IPS DF 19.7 (cell line): ENCODE results near the gene CENPH.
A peak's percentile ranks its signal among the peaks of the same experiment; 100 is the strongest.
"Not testable (repeated sequence)": the region's sequence is repeated elsewhere in the genome, so short reads cannot be mapped to it uniquely, and the experiment has no call there.

Experiments used
- DNase-seq: peaks from one replicate; pipeline ENCODE4 v3.0.0-alpha.2; 2013; ENCODE audit warnings: low read depth, low spot score

Gene CENPH, protein sequence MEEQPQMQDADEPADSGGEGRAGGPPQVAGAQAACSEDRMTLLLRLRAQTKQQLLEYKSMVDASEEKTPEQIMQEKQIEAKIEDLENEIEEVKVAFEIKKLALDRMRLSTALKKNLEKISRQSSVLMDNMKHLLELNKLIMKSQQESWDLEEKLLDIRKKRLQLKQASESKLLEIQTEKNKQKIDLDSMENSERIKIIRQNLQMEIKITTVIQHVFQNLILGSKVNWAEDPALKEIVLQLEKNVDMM

DNA sequence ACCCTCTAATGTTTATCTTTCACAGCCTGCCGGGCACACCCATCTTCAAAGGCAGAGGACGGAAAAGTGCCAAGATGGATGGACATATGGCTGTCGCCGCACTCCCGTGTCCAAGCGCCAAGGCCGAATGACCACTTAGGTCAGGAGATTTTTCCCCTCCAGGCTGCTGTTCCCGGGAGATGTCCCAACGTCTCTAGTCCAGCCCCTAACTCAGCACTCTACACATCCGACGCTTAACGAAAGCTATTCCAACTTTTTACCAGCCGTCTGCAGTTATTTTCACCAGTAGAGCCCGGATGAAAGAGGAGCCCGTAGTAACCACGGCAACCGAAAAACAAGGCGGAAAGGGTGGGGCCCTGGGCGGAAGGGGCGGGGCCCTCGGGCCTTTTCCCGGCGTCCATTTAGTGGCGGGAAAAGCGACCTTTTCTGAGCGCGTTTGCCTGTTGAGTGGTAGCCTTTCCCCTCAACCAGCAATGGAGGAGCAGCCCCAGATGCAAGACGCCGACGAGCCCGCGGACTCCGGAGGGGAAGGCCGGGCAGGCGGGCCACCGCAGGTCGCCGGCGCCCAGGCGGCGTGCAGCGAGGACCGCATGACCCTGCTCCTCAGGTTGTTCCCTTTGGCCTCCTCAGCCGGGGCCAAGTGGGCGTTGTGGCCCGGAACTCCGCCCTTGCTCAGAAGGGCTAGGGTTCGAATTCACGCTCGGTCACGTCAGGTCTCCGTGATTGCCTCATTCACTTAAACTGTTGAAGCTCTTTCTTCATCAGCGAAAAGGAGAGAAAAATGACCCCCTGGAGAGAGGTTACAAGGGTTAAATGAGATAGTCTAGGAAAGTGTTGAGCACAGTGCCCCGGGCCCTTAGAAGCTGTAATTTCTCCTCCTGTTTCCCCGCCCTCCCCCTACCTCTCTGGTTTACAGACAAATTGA is at the start of gene CENPH:
Gene CENPH, plus strand, starts transcription at position 422 of the 925 bp plus-strand sequence. Its CDS starts 52 bp downstream, at position 474.
- DNase-seq, result peak; percentile 70

DNA sequence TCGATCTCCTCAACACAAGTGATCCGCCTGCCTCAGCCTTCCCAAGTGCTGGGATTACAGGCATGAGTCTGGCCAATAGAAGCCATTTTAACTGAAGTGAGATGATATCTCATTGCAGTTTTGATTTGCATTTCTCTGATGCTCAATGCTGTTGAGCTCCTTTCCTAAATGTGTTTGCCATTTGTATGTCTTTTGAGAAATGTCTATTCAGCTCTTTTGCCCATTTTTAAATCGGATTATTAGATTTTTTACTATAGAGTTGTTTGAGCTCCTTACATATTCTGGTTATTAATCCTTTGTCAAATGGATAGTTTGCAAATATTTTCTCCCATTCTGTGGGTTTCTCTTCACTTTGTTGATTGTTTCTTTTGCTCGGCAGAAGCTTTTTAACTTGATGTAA is 49.1 kb upstream of the CENPH start:
- not testable (repeated sequence) for DNase-seq

DNA sequence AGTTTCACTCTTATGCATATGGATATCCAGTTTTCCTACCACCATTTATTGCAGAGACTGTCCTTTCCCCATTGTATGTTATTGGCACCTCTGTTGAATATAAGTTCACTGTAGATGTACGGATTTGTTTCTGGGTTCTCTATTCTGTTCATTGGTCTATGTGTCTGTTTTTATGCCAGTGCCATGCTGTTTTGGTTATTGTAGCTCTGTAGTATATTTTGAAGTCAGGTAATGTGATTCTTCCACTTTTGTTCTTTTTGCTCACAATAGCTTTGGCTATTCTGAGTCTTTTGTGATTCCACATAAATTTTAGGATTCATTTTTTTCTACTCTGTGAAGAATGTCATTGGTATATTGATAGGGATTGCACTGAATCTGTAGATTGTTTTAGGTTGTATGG is 48.6 kb upstream of the CENPH start:
- DNase-seq, result no peak

DNA sequence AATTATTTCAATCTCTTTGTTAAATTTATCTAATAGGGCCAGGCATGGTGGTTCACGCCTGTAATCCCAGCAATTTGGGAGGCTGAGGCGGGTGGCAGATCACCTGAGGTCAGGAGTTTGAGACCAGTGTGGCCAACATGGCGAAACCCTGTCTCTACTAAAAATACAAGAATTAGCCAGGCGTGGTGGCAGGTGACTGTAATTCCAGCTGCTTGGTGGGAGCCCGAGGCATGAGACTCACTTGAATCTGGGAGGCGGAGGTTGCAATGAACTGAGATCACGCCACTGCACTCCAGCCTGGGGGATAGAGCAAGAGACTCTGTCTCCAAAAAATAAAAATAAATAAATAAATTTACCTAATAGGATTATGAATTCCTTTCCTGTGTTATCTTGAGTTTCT is 40.8 kb upstream of the CENPH start:
- not testable (repeated sequence) for DNase-seq

DNA sequence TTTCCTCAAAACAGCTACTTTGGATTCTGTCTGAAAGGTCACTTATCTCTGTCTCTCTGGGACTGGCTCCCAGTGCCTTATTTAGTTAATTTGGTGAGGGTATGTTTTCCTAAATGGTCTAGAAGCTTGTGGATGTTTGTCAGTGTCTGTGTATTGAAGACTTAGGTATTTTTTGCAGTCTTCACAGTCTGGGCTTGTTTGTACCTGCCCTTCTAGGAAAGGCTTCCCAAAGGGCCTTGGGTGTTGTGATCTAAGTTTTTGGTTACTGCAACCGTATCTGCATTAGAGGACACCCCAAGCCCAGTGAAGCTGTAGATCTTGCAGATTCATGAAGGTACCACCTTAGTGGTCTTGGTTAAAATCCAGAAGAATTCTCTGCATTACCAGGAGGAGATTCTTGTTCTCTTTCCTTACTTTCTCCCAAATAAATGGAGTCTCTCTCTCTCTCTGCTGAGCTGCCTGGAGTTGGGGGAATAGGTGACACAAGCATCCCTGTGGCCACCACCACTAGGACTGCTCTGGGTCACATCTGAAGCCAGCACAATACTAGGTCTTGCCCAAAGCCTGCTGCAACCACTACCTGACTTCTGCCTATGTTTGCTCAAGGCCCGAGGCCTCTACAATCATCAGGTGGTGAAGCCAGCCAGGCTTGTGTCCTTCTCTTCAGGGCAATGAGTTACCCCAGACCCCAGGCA is 40.3 kb upstream of the CENPH start:
- DNase-seq, result no peak

DNA sequence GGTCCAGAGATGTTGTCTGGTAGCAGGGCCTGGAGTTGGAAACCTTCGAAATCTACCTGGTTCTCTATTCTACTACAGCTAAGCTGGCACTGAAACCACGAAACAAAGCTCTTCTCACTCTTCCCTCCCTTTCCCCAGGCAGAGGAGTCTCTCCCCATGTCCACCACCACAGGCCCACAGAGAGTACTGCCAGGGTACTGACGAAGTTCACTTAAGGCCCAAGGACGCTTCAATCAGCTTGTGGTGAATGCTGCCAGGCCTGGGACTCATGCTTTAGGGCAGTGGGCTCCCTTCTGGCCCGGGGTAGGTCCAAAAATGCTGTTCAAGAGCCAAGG is 39.7 kb upstream of the CENPH start:
- no peak for DNase-seq

DNA sequence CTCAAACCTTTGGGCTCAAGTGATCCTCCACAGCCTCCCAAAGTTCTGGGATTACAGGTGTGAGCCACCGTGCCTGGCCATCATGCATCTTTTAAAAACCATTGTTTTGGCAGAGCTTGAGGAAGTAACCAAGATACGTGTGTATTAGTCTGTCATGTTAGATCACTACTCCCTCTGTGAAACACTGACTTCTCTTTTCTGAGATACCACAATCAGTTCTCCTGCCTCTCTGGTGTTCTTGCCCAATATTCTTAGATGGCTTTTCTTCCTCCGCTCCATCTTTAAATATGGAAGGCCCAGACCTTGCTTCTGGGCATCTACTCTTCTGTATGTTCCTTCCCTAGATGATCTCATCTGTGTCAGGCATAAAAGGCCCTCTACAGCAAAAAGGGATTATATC is 36.7 kb upstream of the CENPH start:
- no peak for DNase-seq

DNA sequence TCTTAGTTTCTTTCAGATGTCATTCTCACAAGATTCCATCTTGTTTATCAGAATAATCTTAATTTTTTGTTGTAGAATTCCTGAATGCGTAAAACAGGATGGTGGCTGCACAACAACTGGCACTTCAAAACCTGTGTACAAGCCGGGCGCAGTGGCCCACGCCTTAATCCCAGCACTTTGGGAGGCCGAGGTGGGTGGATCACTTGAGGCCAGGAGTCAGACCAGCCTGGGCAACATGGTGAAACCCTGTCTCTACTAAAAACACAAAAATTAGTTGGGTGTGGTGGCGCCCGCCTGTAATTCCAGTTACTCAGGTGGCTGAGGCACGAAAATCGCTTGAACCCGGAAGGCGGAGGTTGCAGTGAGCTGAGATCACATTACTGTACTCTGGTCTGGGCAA is 32.9 kb upstream of the CENPH start:
- DNase-seq, result no peak

DNA sequence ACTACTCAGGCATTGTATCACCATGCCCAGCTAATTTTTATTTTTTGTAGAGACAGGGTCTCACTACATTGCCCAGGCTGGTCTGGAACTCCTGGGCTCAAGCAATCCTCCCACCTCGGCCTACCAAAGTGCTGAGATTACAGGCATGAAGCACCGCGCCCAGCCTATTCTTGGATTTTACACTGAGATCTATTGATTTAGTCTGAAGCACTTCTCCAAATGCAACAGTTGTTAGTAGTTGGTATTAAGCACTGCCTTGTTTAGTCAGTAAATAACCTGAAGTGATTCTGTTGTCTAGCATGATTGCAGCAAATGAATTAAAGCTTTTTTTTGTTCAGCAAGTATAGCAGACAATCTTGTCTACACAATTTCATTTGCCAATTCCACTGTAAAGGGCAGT is 31.3 kb upstream of the CENPH start:
- no peak for DNase-seq

DNA sequence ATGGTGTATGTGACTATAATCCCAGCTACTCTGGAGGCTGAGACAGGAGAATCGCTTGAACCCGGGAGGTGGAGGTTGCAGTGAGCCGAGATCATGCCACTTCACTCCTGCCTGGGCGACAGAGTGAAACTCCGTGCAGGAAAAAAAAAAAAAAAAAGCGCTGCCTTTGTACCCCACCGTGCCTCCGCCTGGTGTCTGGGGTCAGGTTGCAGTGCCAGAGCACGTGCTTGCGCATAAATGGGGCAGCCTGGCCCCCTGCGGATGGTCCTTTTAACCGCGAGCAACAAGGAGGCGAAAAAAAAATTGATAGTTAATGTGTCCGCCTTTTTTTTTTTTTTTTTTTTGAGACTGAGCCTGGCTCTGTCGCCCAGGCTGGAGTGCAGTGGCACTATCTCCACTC is 28.7 kb upstream of the CENPH start:
- DNase-seq, result no peak

DNA sequence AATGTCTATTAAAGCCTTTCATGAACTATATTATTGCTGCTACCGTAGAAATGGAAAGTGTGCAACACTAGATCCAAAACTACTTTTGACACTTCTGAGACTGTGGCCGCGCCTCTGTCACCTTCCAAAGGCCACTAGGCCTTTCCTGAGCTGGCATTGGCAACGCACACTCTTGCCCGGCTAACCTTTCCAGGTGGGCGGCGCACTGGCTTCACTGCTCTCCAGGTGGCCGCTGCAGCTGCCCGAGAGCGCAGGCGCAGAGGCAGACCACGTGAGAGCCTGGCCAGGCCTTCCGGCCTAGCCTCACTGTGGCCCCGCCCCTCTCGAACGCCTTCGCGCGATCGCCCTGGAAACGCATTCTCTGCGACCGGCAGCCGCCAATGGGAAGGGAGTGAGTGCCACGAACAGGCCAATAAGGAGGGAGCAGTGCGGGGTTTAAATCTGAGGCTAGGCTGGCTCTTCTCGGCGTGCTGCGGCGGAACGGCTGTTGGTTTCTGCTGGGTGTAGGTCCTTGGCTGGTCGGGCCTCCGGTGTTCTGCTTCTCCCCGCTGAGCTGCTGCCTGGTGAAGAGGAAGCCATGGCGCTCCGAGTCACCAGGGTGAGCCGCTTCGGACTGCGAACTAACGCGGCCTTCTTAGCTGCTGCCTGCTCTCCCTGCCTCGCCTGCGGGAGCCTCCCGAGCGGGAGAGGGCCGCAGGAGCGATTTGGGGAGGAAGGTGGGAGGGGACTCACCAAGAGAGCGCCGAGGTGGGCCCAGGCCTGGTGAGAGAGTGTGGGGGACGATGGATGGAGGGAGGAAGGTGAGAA is 22.5 kb upstream of the CENPH start, which contains the start of gene CCNB1:
Gene CCNB1, plus strand, starts transcription at position 465 of the 807 bp plus-strand sequence. Its CDS starts 113 bp downstream, at position 578.
- DNase-seq, result peak; percentile 91

DNA sequence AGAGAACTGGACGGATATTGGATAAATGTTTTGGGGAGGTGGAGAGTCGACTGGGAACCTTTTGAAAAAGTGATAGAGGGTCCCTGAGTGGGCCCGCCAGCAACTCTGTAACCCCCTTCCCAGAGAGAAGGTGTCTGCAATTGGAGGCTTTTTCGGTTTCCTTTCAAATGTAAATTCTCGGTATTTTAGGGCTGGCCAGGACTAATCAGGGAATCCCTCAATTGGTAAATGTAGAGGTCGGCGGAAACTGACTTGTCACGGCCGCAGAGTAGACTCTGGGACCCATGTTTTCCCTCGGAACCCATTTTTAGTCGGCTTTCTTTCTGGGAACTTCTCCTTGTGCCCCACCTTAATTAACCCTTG is 21.9 kb upstream of the CENPH start:
- no peak for DNase-seq

DNA sequence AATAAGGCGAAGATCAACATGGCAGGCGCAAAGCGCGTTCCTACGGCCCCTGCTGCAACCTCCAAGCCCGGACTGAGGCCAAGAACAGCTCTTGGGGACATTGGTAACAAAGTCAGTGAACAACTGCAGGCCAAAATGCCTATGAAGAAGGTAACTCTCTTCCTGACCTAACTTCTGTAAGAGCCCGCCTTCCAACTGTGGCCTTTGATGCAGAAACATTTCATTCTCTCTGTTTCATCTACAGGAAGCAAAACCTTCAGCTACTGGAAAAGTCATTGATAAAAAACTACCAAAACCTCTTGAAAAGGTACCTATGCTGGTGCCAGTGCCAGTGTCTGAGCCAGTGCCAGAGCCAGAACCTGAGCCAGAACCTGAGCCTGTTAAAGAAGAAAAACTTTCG is 21.5 kb upstream of the CENPH start:
- no peak for DNase-seq

DNA sequence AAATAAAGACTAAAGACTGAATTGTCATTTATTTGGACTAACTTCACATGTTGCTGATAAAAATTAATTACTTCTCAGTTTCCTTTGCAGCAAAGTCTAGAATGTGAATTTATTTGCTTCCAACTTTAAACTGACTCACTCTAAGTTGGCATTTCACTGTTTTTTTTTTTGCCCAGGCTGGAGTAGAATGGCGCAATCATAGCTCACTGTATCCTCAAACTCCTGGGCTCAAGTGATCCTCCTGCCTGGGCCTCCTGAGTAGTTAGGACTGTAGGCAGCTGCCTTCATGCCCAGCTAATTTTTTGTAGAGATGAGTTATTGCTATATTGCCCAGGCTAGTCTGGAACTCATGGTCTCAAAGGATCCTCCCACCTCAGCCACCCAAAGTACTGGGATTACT is 18.9 kb upstream of the CENPH start:
- no peak for DNase-seq

DNA sequence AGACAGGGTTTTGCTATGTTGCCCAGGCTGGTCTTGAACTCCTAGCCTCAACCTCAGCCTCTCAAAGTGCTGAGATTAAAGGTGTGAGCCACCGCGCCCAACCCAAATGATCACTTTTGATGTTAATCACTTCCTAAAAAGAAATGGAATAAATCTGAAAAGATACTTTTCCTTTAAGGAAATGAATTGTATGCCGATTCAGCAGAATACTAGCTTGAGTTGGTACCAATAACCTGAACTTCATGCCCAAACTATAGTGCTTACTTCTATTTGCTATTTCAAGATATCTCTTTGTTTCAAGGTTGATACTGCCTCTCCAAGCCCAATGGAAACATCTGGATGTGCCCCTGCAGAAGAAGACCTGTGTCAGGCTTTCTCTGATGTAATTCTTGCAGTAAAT is 18.4 kb upstream of the CENPH start:
- no peak for DNase-seq

DNA sequence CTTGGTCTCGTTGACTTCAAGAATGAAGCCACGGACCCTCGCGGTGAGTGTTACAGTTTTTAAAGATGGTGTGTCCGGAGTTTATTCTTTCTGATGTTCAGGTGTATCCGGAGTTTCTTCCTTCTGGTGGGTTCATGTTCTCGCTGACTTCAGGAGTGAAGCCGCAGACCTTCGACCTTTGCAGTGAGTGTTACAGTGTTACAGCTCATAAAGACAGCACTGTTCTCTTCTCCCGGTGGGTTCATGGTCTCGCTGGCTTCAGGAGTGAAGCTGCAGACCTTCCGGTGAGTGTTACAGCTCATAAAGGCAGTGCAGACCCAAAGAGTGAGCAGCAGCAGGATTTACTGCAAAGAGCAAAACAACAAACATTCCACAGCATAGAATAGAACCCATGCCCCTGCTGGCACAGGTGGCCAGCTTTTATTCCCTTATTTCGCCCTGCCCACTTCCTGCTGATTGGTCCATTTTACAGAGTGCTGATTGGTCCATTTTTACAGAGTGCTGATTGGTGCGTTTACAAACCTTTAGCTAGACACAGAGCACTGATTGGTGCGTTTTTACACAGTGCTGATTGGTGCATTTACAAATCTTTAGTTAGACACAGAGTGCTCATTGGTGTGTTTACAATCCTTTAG is 7.6 kb upstream of the CENPH start:
- DNase-seq, result not testable (repeated sequence)

DNA sequence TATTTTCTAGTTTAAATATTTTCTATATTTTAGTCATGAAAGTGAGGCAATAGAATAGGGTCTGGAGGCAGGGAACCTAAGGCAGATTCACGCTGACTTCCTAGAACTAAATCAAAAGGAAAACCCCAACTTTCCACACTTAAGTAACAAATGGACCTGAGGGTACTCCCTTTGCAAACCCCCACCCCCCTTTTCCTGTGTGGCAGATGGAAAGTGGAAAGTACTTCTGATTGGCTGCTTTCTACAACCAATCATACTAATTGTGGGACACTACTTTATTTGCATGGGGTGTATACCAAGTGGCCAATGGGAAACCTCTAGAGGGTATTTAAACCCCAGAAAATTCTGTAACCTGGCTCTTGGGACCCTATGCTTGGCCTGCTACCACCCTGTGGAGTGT is 4.8 kb upstream of the CENPH start:
- DNase-seq, result peak; percentile 25

DNA sequence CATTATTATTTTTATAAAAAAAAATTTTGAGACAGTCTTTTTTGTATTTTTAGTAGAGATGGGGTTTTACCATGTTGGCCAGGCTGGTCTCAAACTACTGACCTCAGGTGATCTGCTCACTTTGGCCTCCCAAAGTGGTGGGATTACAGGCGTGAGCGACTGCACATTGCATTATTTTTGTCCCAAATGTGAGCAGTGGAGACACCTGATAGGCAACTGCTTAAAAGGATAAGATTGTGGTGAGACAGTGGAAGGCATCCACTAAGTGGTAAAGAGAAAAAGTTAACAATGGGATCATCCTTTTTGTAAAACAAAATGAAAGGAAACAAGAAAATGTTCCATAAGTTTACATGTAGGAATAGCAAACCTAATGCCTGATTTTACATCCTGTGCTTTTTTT is 2.0 kb upstream of the CENPH start:
- DNase-seq, result no peak

DNA sequence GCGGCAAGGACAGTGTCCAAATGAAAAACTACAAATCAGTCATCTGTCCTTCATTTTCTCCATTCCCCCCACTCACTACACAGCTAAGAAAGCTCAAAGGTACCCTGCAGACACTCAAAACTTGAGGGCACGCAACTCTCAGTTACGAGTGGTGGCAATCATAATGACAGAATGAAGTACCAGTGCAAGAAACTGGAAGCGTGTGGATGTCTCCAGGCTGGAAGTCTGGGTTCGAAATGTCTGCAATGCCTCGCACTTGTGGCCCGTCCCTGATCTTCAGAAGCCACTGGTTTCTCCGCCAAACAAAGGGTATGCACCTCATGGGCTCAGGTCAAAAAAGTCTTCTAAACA is 597 bp upstream of the CENPH start:
- no peak for DNase-seq

DNA sequence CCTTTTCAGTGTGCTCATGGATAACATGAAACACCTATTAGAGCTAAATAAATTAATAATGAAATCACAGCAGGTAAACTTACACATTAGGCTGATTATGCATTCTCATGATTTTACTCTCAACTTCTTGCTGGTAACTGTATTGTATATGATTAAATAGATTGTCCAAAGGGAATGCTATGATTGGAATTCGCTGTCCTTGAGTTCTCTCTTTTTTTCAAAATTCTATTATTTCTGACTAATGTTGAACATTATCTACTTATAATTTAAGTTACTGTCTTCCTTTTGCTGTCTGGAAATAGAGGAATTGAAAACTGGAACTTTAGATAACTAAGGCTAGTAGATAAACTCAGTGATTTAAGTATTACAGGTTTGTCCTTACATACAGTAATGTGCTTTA is 13.1 kb downstream of the CENPH start:
- DNase-seq, result no peak

DNA sequence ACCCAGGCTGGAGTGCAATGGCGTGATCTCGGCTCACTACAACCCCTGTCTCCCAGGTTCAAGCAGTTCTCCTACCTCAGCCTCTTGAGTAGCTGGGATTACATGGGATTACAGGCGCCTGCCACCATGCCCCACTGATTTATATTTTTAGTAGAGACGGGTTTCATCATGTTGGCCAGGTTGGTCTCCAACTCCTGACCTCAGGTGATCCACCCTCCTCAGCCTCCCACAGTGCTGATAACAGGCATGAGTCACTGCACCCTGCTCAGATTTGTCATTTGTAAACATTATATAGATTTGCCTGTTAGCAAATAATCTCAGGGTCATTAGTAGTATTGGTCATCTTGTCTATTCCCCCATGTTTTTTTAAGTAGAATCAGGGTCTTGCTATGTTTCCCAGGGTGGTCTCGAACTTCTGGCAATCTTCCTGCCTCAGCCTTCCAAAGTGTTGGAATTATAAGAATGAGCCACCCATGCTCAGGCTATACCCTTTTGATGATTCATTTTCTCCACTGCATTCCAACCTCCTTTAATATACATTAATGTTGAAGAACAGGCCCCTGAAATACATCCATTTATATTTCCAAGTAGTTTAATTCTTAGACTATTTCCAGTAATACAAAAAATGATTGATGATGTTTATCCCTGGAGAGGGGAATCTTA is 17.3 kb downstream of the CENPH start:
- DNase-seq, result no peak
